Body of pancreas (tissue), 4 donors: ENCODE data around the gene SCYGR2.

Experiments
- CTCF ChIP-seq, 7 experiments: fragments of 450-650 bp in 4 of 7; fragments of 200-600 bp in 3 of 7; sonication (generic) in 3 of 7; IDR thresholded peaks; one replicate each; pipeline ENCODE4 v1.5.1; 2016 to 2019; ENCODE audit warnings: antibody characterized with exemption in 7 of 7
- POLR2A ChIP-seq, 3 donors: fragments of 450-650 bp; IDR thresholded peaks; one replicate each; pipeline ENCODE4 v1.6.1; 2016; ENCODE audit warnings: antibody characterized with exemption in 3 of 3, mild to moderate bottlenecking in 2 of 3

- TF ChIP-seq POLR2A (IDR thresholded peaks at IDR 0.05) (no peak), CTCF (IDR thresholded peaks at IDR 0.05) (no peak)
Observed at GRCh38 chr2:227632827-227633226, 34.1 kb downstream of the SCYGR2 start.
